GM21576 (cell line): ENCODE results near the gene TMEM134.

ENCODE experiments used
- ATAC-seq: cut with Tn5 transposase; IDR thresholded peaks from one replicate; pipeline ENCODE4 v1.9.1; 2021; ENCODE audit warnings: mild to moderate bottlenecking, moderate library complexity; ENCODE audit not compliant: unreplicated experiment

TMEM134 gene

GRCh38 chr11:67463680-67464410, 5.2 kb downstream of the TMEM134 start:
- no peak for ATAC-seq

- no peak for ATAC-seq
These were observed 5.9 kb downstream of the TMEM134 start for GRCh38 chr11:67463186-67463585.

GRCh38 chr11:67458266-67458665, 10.8 kb downstream of the TMEM134 start:
- no peak for ATAC-seq

GRCh38 chr11:67457453-67457852, 11.6 kb downstream of the TMEM134 start:
- no peak for ATAC-seq

- ATAC-seq = no peak
These were observed 12.9 kb downstream of the TMEM134 start for GRCh38 chr11:67456068-67456705.

GRCh38 chr11:67455054-67455453, 14.0 kb downstream of the TMEM134 start, which contains the start of gene CABP4:
Gene CABP4, plus strand, starts transcription at chr11:67455354. Its CDS starts 70 bp downstream, at chr11:67455424.
- ATAC-seq = no peak

GRCh38 chr11:67453816-67454732, 15.0 kb downstream of the TMEM134 start:
- ATAC-seq = no peak

- no peak for ATAC-seq
These were observed 16.7 kb downstream of the TMEM134 start, which contains the start of gene GPR152 for GRCh38 chr11:67452141-67452952. Gene GPR152, minus strand, starts transcription at chr11:67452729. Its CDS starts 5 bp downstream, at chr11:67452724.

- ATAC-seq = no peak
These were observed 17.4 kb downstream of the TMEM134 start for GRCh38 chr11:67451658-67451976.

GRCh38 chr11:67450796-67451657, 18.0 kb downstream of the TMEM134 start:
- ATAC-seq = no peak

GRCh38 chr11:67449116-67449844, 19.8 kb downstream of the TMEM134 start:
- no peak for ATAC-seq

- ATAC-seq = no peak
These were observed 20.8 kb downstream of the TMEM134 start for GRCh38 chr11:67448220-67448609.

- no peak for ATAC-seq
These were observed 23.5 kb downstream of the TMEM134 start for GRCh38 chr11:67445515-67445914.

- no peak for ATAC-seq
These were observed 26.3 kb downstream of the TMEM134 start for GRCh38 chr11:67442504-67443404.

- ATAC-seq = no peak
These were observed 27.2 kb downstream of the TMEM134 start for GRCh38 chr11:67441731-67442351.

GRCh38 chr11:67441098-67441563, 27.9 kb downstream of the TMEM134 start:
- ATAC-seq = no peak
